GM21447 (cell line): ENCODE measurements around the gene SAG.

Experiments
- ATAC-seq: cut with Tn5 transposase; IDR thresholded peaks from one replicate; pipeline ENCODE4 v1.9.1; 2021; ENCODE audit not compliant: unreplicated experiment

Gene SAG

GRCh38 chr2:233287871-233288270 is 19.7 kb upstream of the SAG start:
- no peak for ATAC-seq

GRCh38 chr2:233288663-233289062 is 19.0 kb upstream of the SAG start:
- ATAC-seq = no peak

DNA sequence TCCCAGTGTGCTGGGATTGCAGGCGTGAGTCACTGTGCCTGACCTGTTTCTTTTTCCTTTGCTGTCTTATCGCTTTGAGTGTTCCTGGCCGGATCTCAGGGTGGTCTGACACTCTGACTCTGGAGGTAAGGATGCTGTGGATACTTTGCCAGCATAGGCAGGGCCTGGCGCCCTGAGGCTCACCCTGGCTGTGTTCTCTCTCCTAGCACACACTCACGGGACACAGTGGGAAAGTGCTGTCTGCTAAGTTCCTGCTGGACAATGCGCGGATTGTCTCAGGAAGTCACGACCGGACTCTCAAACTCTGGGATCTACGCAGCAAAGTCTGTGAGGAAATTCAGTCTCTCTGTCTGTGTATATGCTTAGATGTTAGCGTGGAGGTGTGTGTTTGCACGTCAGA is 18.0 kb upstream of the SAG start:
- no peak for ATAC-seq

DNA sequence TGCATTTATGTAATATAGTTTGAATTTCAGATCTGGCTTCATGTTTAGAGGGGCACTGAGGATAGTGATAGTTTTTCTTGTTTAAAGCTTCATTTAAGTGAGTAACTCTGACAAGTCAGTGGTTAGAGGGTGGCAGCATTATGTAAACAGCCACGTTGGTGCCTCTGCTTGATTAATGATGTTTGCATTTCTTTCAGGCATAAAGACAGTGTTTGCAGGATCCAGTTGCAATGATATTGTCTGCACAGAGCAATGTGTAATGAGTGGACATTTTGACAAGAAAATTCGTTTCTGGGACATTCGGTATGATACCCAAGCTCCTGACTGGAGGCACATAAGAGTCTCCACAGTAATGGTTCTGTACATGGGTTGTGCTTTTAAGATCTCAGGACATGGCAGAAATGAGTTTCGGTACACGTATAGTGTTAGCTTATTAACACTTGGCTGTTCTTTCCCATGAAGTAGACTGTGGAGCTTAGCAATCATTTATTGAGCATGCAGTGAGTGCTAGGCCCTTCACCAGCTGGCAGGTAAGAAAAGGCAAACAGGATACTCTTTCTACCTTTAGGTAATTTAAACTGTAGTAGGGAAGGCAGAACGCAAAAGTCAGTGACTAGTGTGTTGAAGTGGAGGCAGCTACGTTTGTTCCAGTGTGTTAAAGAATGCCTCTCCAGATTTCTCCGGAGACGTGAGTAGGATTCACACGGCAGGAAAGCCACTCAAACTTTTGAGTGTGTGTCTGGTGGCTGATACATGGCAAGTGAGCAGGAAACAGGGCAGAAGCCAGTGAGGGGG is 17.4 kb upstream of the SAG start:
- no peak for ATAC-seq

DNA sequence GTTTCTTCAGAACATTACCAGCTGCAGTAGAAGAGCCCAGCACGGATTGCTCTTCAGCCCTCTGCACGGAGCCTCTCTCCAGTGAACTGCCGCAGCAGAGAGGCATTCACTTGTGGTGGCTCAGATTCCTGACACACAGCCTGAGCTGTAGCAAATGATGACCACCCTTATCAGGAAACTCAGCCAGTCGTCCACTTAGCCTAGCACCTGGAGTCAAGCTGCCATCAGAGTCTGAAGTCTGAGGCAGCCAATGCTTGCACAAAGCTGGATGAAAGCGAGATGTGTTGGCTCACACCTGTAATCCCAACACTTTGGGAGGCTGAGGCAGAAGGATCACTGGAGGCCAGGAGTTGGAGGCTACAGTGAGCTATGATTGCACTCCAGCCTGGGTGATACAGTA is 11.7 kb upstream of the SAG start:
- ATAC-seq = no peak

DNA sequence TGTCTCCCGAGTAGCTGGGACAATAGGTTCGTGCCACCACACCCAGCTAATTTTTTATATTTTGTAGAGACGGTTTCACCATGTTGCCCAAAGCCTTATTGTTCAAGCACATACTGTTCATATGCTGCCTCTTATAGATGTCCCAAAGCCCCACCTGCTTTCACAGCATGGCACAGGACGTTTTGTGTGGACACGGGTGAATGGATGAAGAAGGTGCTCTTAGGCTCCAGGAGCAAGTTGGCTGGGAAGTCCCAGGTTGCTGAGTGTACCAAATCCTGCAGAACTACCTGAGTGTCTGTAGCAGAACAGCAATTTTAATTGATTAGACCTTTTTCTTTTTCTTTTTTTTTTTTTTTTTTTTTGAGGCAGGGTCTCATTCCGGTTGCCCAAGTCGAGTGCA is 10.5 kb upstream of the SAG start:
- no peak for ATAC-seq

DNA sequence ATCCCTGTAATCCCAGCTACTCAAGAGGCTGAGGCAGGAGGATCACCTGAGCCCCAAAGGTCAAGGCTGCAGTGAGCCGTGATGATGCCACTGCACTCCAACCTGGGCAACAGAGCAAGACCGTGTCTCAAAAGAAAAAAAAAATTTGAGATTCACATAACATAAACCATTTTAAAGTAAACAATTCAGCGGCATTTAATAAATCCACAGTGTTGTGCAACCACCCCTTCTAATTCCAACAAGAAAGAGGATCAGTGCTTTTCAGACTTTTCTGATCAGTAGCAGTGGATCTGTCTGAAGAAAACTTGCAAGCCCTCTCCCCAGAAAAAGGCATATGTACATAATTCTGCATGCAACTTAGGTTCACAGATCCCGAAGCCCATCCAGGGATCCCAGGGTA is 7.2 kb upstream of the SAG start:
- no peak for ATAC-seq

- no peak for ATAC-seq
Observed at GRCh38 chr2:233301248-233301647, 6.4 kb upstream of the SAG start.

GRCh38 chr2:233301811-233302210 is 5.8 kb upstream of the SAG start:
- ATAC-seq = no peak

DNA sequence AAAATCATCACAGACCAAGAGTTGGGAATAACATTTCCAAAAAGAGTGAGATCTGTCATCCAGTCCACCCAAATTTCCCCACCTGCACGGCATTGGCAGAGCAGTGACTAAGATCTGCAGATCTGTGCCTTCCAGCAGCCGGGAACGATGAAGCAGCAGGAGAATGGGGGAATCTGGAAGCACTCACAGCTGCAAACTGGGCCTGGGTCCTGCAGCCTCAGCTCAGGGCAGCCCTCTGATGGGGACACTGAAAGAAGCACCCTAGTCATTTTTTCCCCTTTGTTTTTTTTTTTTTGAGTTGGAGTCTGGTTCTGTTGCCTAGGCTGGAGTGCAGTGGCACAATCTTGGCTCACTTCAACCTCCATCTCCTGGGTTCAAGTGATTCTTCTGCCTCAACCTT is 4.4 kb upstream of the SAG start:
- no peak for ATAC-seq

GRCh38 chr2:233311241-233311926 is 3.8 kb downstream of the SAG start:
- no peak for ATAC-seq

DNA sequence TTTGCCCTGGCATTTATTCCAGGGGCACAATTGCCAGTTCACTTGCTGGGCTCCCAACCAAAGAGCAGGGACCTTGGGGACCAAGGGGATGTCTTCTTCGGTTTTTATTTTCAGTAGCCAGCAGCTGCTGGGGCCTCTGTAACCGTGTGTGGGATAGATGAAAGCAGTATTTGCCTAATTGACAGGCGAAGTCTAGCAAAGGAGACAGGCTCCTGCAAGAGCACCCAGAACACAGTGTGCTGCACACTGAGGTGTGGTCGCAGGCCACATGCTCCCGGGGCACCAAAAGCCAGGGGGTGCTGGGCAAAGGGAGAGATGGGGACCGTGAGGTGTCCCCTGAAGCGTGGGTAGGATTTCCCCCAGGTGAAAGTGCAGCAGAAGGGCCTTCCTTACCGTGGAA is 5.3 kb downstream of the SAG start:
- no peak for ATAC-seq

DNA sequence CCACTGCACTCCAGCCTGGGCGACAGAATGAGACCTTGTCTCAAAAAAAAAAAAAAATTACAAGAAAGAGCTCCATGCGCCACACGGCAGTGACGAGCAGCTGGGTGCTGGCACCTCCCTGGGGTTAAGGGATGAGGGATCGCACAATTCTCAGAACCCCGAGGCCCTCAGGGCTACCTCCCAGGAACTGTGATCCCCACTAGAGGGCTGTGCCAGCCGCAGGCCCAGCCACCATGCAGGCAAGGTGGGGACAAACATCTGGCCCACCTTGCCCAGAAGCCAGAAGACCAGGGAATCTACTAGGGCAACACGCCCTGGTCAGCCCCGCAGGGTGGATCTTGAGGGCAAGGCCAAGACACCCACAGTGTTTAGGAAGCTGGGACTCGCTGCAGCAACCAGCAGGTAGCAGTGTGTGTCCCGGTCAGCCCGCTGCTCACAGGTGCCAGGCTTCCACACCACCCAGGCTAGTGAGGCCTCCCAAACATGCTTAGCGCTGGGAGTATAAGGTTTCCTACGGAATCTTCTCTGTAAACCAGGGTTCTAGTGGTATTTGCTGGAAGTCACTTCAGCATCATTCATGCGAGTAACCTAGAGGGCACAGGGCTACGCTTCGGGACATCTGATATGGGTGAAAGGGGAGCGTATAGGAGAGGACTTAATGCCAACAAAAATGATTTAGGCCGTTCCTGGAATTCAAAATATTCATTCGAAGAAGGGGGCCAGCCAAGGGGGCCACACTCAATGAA is 6.7 kb downstream of the SAG start:
- no peak for ATAC-seq

DNA sequence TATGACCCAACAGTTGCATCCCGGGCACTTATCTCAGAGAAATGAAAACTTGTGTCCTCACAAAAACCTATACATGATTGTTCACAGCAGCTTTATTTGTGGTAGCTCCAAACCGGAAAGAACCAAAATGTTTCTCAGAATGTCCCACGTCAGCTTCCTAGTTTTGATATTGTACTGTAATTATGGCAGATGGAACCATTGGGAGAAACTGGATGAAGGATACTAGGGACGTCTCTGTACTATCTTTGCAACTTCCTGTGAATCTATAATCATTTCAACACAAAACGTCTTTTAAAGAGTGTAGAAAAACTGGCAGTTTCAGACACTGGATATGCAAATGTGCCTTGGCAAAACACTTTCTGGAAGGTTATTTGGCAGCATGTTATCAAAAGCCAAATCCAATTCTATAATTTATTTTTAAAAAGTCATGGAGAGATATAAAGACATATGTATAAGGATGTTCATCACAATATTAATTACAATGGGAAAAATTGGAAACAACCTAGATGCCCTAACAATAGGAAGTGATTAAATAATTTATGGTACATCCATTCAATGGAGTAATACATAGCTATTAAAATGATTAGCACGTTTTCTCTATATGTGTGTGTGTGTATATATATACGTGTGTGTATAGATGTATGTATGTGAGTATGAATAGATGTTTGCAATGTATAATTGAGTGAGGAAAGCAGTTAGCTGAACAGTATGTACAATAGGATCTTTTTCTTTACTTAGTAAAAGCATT is 9.8 kb downstream of the SAG start:
- ATAC-seq = no peak

DNA sequence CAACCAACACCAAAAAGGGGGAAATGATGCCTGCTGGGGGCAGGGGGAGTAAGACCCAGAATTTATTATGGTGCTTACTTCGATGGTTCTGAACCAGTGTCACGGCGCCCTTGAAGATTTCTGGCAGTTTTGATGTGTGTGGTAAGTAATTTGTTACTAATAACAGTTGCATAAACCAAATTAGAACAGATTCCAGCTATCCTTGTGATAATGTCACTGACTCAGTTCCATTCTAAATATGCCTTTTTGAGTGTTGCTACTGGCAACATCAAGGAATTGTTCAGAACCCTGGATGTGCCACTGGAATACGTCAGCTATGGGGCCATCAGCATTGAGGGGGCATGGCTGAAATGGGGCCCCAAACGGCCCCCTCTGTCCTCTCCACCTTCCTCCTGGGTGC is 11.6 kb downstream of the SAG start:
- ATAC-seq = no peak

DNA sequence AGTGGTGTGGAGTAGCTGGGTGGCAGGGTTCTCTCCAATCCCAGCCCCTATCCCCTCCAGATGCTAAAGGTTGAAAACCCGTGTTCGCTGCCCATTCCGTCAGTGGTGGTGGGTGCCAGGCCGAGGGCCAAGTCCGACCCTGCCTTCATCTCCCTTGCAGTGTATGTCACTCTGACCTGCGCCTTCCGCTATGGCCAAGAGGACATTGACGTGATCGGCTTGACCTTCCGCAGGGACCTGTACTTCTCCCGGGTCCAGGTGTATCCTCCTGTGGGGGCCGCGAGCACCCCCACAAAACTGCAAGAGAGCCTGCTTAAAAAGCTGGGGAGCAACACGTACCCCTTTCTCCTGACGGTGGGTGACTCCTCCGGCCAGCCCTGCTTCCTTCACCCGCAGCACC is 12.9 kb downstream of the SAG start:
- ATAC-seq = no peak

DNA sequence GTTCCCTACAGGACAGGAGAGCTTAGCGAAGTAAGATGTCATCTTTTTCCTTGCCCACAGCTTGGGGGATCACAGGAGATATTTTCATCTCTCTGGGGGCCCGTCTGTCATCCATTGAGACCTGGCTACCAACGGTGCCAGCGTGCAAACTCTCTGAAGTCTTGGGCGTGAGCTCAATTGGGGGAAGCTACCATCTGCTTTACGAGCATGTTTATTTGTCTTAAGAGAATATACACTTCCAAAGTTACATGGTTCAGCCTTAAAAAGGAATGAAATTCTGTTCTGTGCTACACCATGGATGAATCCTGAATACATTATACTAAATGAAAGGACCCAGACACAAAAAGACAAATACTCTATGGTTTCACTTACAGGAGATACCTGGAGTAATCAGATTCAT is 13.6 kb downstream of the SAG start:
- no peak for ATAC-seq

- no peak for ATAC-seq
Observed at GRCh38 chr2:233323851-233324250, 16.2 kb downstream of the SAG start.

DNA sequence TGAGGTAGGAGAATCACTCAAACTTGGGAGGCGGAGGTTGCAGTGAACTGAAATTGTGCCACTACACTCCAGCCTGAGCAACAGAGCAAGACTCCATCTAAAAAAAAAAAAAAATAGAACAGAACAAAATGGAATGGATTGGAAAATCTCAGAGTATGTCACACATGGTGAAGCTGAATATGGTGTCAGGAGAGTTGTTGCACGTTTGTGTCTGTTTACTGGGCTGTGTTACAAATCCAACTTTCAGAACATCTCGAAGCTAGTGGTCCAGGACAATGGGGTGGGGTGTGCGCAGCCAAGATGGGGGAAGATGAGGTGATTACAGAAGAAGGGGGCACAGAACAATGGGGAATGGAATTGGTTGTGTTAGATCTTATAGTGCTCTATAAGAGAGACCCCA is 17.6 kb downstream of the SAG start:
- no peak for ATAC-seq

GRCh38 chr2:233325814-233326213 is 18.2 kb downstream of the SAG start:
- ATAC-seq = no peak

DNA sequence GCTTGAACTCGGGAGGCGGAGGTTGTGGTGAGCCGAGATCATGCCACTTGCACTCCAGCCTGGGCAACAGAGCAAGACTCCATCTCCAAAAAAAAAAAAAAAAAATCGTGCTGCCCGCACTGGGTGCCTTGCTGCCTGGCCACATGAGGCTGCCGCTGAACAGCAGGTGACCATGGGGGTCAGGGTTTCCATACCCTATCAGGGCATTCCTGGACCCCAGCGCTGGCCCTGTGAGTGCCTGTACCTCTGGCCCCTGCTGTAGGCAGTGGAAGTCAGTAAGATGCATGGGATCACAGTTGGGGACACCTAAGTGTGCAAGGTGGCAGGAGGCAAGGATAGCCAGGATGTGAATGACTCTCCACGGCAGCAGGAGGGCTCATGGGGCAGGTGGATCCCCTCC is 18.9 kb downstream of the SAG start:
- no peak for ATAC-seq
